ENCODE data around the gene LRCH1.

The LRCH1 gene

DNA sequence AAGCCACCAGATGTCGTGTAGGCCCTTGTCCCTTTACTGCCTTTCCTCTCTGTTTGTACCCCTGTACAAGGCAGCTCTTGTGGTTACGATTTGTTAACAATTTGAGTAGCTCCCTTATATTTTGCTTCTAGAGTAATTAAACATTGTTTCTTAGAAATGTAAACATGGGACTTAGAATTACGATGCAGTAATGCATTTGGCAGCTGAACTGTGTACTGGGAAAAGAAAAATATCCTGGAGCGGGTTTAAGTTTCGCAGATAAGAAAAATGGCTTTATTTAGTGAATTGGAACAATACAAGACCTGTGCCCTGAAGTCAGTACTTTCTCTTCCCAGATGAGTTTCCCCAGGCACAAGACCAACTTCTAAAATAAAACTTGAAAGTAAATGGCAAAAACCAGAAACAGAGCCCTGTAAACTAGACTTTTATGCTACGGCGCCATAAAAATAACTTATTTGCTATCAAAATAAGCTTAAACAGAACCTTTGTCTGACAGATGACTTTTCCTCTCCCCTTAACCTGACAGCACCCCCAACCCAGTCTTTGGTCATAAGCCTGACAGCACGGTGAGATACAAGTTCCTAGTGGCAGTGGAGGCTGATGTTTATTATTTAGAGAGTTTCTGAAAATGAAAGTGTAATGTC lies 63.0 kb downstream of the LRCH1 start:
- DNase-seq (ENCODE audit: low read depth in 2 of 2) = no peak

DNA sequence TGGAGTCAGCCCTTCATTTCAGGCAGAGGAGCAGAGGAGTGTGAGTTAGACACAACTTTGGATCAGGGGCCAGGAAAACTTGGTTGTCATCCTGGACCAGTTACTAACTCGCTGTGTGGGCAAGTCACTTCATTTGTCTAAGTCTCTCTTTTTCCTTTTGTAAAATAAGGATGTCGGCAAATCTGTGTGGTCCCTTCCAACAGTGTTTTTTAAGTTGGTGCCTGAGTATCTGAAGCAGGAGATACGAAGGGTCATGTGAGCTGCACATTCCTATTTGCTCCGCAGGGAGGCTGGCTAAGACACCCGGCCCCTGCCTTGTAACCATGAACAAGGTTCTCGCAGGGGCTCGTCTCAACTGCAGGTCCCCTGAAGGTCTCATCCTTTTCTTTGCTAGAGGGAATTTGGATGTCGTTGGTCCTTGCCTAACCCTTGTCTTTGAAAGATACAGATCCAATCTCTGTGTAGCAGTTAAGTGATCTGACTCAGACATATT lies 64.3 kb downstream of the LRCH1 start:
- no peak for DNase-seq (ENCODE audit: low read depth in 2 of 2)

DNA sequence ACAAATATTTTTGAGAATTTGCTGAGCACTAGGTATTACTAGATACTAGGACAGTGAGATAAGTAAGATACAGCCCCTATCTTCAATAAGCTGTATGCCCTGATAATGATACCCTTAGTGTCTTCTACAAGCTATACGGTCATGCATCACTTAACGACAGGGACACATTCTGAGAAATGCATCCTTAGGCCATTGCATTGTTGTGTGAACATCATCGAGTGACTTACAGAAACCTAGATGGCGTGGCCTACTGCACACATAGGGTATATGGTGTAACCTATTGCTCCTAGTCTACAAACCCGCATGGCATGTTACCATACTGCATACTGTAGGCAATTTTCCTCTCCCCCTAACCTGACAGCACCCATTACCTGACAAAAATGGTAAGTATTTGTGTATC lies 64.9 kb downstream of the LRCH1 start:
- DNase-seq (ENCODE audit: low read depth in 2 of 2) = no peak

DNA sequence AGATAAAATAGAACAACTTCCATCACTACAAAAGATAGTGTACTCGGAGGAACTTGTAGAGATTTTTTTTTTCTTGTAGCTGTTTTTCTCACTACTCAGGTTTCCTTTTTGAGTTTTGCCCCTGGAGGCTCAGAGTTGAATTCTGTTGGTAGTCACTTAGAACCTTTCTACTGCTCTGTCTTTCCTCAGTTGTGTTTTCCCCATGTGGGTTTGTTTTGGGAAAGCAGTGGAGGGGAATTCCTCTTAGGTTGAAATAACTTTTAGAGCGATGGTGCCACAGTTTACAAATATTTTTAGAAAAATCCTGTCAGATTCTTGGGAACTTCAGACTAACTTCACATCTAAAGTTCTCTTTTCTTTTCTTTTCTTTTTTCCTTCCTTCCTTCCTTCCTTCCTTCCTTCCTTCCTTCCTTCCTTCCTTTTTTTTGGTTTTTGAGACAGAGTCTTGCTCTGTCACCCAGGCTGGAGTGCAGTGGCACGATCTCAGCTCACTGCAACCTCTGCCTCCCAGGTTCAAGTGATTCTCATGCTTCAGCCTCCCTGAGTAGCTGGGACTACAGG lies 65.8 kb downstream of the LRCH1 start:
- no peak for DNase-seq (ENCODE audit: low read depth in 2 of 2)

DNA sequence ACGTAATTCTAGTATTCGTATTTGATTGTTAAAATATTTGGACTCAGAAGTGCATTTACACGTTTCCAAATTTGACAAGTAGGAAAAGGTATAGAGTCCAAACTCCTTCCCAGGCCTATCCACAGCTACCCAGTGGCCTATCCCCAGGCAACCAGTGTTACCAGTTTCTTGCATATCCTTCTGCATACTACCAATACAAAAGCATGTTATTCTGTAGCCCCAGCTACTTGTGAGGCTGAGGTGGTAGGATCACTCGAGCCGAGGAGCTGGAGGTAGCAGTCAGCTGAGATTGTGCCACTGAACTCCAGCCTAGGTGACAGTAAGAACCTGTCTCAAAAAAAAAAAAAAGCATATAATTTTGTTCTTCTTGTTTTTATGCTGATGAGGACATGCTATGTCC lies 67.1 kb downstream of the LRCH1 start:
- no peak for DNase-seq (ENCODE audit: low read depth in 2 of 2)

DNA sequence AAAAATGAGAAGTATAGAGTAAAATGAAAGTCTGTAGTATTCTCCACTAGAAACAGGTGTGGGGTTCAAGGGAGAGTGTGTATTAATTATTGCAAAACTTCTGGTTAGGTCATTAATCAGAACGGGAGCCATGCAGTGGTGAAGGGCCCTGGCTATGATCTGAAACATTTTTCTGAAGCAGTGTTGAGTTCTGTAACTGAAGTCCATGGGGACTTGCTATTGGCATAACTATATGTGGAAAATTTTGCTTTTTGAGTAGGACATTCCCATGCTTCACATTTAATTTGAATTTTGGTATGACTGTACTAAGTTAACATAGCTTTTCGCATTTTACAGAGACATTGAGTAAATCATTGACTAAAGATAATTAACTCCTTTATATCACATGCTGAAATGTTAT lies 67.5 kb downstream of the LRCH1 start:
- DNase-seq (ENCODE audit: low read depth in 2 of 2) = no peak

DNA sequence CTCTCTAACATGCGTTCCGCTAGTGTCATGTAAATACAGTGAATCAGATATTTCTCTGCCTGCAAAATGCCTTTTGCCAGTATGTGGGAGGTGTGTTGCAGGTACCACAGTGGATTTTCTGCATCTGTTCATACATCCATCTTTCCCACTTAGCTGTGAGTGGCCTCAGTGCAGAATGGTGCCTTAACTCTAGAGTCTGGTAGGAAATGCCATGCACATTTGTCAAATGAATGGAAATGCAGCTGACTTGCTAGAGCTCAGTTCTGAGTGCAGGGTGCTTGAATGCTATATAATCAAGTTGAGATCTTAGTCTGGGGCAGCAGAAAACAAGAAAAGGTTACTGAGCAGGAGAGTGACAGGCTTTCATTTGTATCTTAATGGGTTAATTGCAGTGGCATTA lies 68.2 kb downstream of the LRCH1 start:
- no peak for DNase-seq (ENCODE audit: low read depth in 2 of 2)

DNA sequence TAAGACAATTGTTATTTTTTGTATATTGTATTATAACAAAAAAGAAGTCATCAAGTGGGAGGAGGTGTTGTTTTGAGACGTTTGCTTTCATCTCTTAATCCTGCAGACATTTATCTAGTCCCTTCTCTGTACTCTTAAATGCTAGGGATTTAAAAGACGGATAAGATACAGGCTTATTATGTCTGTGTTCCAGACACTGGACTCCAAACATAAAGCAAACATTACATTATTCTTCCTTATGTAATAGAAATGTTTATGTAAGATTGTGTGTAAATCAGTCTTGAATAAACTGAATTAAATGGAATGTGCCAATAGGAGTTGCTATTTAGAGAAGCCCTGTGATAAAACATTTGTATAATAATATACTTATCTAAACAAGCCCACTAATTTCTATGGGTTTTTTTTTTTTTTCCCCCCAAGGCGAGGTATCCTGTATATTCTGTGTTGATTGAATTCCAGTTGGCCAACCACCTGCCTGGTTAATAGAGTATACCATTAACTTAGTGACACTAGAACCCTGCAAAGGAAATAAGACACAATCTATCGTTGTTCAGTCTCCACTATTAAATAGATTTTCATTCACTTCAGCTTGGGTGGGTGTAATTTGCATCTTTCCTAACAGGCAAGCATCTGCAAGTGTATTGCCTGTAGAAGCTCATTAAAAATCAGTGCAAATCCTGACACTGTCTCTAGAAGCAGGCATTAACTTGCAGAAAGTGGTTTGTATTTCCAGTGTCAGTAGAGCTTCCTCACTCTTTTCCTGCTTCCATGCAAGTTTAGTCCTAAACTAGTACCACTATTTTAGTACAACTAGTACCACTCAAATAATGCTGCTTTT lies 69.0 kb downstream of the LRCH1 start:
- no peak for DNase-seq (ENCODE audit: low read depth in 2 of 2)

DNA sequence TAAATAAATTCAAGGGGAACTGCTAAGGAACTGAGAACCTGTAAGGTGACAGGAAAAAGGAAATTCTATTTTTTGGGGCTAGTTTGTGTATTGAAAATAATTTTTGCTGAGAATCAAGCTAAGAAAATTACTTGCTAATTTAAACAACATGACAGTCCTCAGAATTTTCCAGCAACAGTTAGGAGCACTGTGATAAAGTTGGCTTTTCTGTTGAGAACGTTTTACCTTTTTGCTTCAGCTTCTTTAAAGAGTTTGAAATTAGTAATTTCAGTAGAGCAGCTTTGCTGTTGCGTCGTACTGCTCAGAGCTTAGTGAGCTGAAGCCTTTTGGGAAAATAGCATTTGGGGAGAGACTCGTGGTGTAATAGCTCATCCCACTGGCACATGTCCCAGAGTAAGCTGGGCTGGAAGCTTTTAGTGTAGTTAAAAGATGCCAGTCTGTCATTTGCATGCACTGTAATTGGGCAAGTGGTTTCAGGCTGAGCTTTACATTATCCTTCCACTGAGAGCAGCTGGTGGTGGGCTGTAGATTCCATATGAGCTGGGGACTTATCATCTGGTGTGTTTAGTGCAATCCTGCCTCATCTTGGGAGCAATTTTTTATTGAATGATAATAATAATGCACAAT lies 69.8 kb downstream of the LRCH1 start:
- no peak for DNase-seq (ENCODE audit: low read depth in 2 of 2)

DNA sequence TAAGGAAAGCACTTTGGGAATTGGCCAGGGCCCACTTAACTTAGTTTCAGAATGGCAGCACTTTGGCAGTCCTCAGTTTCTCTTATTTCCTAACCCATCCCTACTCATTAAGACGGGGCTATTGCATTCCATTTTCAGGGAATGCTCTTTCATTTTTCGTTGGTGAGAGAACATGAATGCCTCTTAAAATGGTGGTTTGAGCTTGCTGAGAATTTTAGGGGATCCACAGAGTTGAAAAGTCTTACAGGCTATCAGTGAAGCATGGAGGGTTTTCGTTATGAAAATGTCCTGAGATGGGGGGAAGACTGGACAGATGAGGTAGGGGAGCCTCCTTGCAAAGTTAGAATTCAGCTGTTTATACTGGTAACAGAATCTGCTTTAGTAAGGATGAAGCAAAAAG lies 71.4 kb downstream of the LRCH1 start:
- DNase-seq (ENCODE audit: low read depth in 2 of 2) = no peak

DNA sequence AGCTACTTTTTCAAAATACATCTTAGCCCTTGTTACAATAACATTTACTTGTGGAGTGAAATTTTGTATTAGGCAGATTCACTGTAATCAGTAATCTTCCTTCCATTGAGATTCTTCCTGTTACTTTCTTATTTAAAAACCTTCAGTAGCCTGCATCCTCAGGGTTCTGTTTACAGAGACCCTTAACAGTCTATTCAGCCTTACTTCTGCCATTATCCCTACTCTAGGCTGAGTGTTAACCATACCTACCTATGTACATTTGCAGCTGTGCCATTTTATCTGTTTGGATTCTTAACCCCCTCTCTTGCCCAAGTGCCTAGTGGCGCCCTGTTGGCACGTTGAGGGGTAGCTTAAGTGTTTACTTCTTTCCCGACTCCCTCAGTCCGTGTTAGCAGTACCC lies 71.9 kb downstream of the LRCH1 start:
- DNase-seq (ENCODE audit: low read depth in 2 of 2) = no peak

DNA sequence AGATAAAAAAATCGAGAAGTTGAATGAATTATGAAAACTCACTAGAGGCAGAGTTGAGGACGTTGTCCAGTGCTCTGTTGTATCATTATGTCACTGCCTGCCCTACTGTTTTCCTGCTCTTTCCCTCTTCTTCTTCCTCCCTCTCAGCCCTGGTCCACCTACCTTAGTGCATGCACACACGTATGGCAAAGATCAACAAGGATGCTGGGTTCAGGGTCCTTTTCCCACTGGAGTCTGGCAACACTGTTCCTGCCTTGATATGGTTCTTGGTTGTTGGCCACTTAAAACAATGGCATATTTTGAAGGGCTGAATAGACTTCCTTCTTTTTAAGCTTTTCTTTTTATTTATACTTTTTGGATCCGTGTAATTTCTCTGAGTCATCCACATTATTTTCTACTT lies 74.5 kb downstream of the LRCH1 start:
- no peak for DNase-seq (ENCODE audit: low read depth in 2 of 2)

DNA sequence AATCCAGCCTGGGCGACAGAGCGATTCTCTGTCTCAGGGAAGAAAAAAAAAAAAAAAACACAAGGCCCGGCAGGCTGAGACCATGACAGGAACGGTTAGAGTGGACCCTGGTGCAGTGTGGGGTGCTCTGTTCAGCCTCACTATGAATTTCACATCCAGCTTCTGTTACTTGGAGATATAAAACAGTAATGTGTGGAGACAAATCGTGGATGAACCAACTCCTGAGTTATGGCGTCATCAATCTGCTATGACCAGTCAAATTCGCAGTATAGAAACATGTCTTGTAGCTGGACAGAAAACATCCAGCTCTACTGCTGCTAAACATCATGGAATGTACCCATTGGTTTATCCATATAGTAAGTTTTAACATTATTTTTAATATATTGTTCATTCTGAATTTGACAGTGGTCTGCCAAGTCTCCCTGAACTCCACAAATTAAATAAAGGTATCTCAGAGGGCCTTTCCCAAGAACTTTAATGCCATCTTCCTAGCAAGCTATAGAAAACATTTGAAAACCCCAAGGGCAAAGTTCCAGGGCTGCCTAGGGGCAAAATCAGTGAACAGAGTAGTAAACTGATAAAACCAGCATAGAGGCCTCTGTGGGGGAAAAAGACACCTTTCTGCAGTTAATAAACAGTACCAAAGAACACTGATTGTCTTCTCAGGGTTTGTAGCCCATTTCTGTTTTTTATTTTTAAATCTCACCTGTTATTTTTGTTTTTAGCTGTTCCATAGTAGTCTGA lies 75.8 kb downstream of the LRCH1 start:
- DNase-seq (ENCODE audit: low read depth in 2 of 2) = no peak

DNA sequence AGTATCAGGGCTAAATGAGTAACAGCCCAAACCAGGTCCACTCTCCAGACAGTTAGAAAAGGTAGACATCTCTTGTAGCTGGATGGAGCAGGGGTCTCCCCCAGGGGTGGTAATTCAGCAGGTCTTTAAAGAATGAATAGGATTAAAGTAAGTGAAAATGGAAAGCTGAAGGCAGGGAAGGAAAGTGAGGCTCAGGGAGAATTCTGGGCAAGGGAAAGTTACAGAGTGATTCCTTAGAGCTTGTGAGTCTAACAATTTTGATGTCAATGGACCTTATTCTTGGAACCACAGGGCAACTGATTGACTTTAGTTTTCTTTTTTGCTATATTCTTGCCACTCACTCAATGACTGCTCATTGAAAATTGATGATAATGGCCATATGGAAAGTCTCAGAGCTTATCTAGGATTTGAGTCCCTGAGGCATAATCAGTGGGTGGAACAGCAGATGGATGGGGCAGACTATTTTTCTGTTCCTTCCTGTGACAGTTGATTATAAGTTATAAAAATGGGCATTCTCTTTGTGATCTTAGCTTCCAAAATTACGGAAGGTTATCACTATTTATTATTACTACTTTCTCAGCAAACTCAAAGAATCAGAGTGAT lies 76.9 kb downstream of the LRCH1 start:
- DNase-seq (ENCODE audit: low read depth in 2 of 2) = no peak

DNA sequence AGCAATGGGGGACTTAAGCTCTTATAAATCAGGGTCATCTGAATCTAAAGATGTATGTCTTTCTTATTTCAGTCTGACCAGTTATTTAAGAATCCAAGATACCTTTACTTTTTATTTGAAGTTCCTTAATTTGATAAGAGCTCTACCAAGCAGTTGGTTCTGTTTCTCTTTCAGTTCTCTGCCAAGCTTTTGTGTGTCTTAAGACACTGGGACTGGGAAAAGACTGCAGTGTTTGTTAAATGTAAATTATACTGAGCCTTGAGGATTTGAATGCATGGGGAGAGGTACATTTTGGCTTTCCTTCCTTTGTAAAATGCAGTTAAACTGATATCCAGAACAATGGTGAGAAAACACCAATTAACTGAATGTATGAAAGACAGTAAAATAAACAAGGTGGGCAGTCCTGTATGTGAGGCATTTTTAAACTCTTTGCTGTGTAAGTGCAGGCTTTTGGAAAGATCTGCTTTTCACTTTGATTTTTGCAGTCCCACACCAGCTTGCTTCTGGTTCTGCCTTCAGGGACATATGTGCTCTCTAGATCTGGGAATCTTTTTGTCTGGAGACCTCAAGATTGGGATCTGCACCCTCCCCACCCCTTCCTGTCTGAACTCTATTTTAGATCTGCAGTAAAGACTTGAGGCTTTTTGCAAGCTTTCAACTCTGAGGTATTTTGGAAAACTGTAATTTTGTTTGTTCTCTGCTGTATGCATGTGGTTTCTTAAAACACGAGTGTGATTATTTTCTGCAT lies 77.6 kb downstream of the LRCH1 start:
- DNase-seq (ENCODE audit: low read depth in 2 of 2) = no peak

DNA sequence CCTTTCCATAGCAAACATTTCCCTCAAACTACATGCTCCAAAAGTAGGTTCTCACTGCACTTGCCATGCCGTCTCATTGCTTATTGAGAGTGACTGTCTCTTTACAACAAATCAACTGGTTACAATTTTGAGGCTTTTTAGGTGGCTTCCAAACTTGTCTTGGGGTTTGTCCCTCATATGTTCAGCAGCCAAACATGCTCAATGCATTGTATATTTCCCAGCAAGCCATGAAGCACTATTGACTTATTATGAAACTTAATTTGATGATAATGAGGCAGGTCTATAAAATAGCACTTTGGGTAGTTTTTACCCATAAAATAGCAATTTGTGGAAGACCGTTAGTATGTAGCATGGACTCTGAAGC lies 78.2 kb downstream of the LRCH1 start:
- no peak for DNase-seq (ENCODE audit: low read depth in 2 of 2)

DNA sequence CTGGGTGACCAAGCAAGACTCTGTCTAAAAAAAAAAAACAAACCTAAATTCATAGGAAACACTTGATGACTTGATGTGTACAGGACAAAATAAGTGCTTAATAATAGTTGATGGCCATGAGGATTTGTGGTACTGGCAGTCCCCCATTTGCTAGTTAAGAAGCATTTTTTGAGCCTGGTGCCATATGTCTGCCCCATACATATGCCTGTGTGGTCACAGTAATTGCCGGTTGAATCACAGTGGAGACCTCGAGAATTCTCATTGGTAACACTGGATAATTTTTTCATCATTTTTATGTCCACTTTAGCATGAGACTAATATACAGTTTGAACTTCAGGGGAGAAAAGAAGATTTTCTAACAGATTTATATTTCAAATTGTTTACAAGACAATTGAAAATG lies 79.2 kb downstream of the LRCH1 start:
- no peak for DNase-seq (ENCODE audit: low read depth in 2 of 2)

DNA sequence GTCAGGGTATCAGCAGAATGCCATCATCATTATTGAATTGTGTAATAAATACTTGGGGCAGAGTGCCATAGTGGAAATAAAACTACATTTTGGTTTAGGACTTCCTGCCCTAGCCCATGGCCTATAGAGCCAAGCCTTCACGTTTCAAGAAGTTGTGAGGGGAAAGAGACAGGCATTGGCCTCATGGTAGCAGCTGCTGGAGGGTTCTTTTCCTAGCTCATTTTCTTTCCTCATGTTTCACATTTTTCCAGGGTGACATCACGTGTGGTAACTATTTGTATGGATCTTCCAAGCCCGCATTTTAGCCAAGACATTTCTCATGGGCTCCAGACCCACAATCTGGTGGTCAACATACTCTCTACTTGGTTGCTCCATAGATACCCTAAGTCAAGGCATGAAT lies 80.4 kb downstream of the LRCH1 start:
- no peak for DNase-seq (ENCODE audit: low read depth in 2 of 2)

DNA sequence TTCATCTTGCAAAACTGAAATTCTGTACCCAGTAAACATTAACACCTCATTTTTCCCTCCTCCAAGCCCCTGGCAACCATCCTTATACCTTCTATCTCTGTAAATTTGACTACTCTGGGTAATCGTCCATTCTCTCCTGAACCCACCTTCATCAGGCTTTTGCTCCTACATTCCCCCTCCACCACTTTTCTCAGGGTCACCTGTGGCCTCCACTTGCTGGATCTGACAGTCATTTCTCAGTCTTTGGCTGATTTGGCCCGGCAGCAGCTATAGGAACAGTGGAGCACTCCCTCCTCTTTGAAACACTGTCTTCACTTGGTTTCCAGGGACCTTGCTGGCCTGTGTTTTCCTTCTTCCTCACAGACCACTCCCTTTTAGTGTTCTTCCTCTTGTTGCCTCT lies 83.5 kb downstream of the LRCH1 start:
- DNase-seq (ENCODE audit: low read depth in 2 of 2) = no peak

DNA sequence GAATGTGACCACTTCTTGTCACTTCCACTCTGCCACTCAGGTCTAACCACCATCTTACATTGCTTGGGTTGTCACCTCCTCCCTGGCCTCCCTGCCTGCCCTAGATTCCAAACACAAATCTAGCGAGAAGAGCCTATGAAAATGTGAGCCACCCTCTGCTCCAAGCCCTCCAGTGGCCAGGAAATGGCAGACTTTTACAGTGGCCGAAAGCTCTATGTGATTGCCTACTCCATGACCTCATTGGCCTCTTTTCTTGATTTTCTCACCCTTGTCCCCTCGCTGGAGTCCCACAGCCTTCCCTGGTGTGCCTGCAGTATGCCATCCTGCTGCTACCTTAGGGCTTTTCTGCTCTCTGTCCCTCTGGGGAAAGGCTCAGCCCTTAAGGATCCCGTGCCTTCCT lies 84.2 kb downstream of the LRCH1 start:
- DNase-seq (ENCODE audit: low read depth in 2 of 2) = no peak

DNA sequence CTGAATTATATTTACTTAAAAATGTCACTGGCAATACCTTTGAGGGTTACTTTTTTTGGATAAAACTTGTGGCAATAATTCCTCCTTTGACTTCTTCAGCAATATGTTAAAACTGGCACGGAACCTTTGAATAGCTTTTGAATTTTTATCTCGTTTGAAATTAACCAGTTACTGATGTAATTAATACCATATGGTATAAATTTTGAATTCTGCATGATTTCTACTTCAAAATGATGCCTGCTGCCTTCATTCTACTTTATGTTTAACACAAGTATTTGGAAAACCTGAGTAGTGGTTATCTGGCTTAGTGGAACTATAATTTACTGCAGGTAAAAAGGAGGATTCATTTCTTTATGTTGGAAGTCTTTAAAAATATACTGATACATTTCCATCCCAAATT lies 85.3 kb downstream of the LRCH1 start:
- no peak for DNase-seq (ENCODE audit: low read depth in 2 of 2)

Measured in stimulated activated CD4-positive, alpha-beta T cell treated with anti-CD3 and anti-CD28 coated beads, Interleukin-4, amount 100 ng/mL, for 48 hours (primary cell).